ENCODE measurements around the gene PIGN.

PIGN gene

GRCh38 chr18:62106271-62106670 is 80.6 kb downstream of the PIGN start:
- DNase-seq (ENCODE audit: low read depth), result peak; percentile 35

GRCh38 chr18:62105376-62105775 is 81.5 kb downstream of the PIGN start:
- peak; percentile 78 for DNase-seq (ENCODE audit: low read depth)

GRCh38 chr18:62102221-62102620 is 84.6 kb downstream of the PIGN start:
- DNase-seq (ENCODE audit: low read depth), result no peak

- peak; percentile 76 for DNase-seq (ENCODE audit: low read depth)
Observed at GRCh38 chr18:62101321-62101721, 85.5 kb downstream of the PIGN start.

GRCh38 chr18:62098960-62099359 is 87.9 kb downstream of the PIGN start:
- DNase-seq (ENCODE audit: low read depth), result no peak

GRCh38 chr18:62097698-62098097 is 89.2 kb downstream of the PIGN start:
- no peak for DNase-seq (ENCODE audit: low read depth)

- peak; percentile 22 for DNase-seq (ENCODE audit: low read depth)
Observed at GRCh38 chr18:62091487-62092120, 95.3 kb downstream of the PIGN start.

- DNase-seq (ENCODE audit: low read depth), result no peak
Observed at GRCh38 chr18:62089174-62089573, 97.7 kb downstream of the PIGN start.

GRCh38 chr18:62088156-62088555 is 98.7 kb downstream of the PIGN start:
- DNase-seq (ENCODE audit: low read depth), result peak; percentile 46

- peak; percentile 38 for DNase-seq (ENCODE audit: low read depth)
Observed at GRCh38 chr18:62085756-62086155, 101.1 kb downstream of the PIGN start.

- no peak for DNase-seq (ENCODE audit: low read depth)
Observed at GRCh38 chr18:62081761-62082294, 105.0 kb downstream of the PIGN start.

GRCh38 chr18:62081248-62081647 is 105.6 kb downstream of the PIGN start:
- no peak for DNase-seq (ENCODE audit: low read depth)

GRCh38 chr18:62080172-62080900 is 106.5 kb downstream of the PIGN start:
- no peak for DNase-seq (ENCODE audit: low read depth)

- no peak for DNase-seq (ENCODE audit: low read depth)
Observed at GRCh38 chr18:62073461-62074281, 113.2 kb downstream of the PIGN start.

- DNase-seq (ENCODE audit: low read depth), result no peak
Observed at GRCh38 chr18:62072370-62072769, 114.5 kb downstream of the PIGN start.

- DNase-seq (ENCODE audit: low read depth), result peak; percentile 9
Observed at GRCh38 chr18:62071071-62071470, 115.8 kb downstream of the PIGN start.

- peak; percentile 37 for DNase-seq (ENCODE audit: low read depth)
Observed at GRCh38 chr18:62070302-62070701, 116.6 kb downstream of the PIGN start.

GRCh38 chr18:62069556-62069955 is 117.3 kb downstream of the PIGN start:
- DNase-seq (ENCODE audit: low read depth), result peak; percentile 78

- no peak for DNase-seq (ENCODE audit: low read depth)
Observed at GRCh38 chr18:62066102-62066818, 120.6 kb downstream of the PIGN start.

GRCh38 chr18:62064361-62064760 is 122.5 kb downstream of the PIGN start:
- no peak for DNase-seq (ENCODE audit: low read depth)

- no peak for DNase-seq (ENCODE audit: low read depth)
Observed at GRCh38 chr18:62061821-62062478, 124.9 kb downstream of the PIGN start.
